K562 (cell line): Measurements from ENCODE around the gene SIGLEC11. TPM values are rescaled to one million over a fixed set of nuclear protein-coding genes. Genes with fewer than 3 reads are reported as not detected.

Experiments
- ARID1B ChIP-seq: fragments of 450-650 bp; IDR thresholded peaks from 2 replicates; pipeline ENCODE4 v1.6.1; 2016; ENCODE audit warnings: antibody characterized with exemption, mild to moderate bottlenecking, inconsistent platforms
- BDP1 ChIP-seq: IDR thresholded peaks from 3 replicates; pipeline ENCODE4 v1.6.1; 2011; ENCODE audit not compliant: insufficient read length, insufficient read depth
- CEBPG ChIP-seq, 3 experiments: fragments of 200-800 bp in 1 of 3; sonication (Bioruptor generic) in 1 of 3; sonication (generic) in 1 of 3; formaldehyde crosslinking in 1 of 3; IDR thresholded peaks in 2 of 3; conservative IDR thresholded peaks in 1 of 3; 2 replicates each; pipeline versions ENCODE4 v1.6.1 to v1.8.0; 2016 to 2022; ENCODE audit warnings: missing compliant biosample characterization in 2 of 3, missing genetic modification characterization in 2 of 3, mild to moderate bottlenecking in 1 of 3, missing genetic modification reagents in 1 of 3
- COPS2 ChIP-seq: fragments of 450-650 bp; conservative IDR thresholded peaks from 2 replicates; pipeline ENCODE4 v1.6.1; 2016; ENCODE audit warnings: mild to moderate bottlenecking, moderate library complexity
- ELK3 ChIP-seq: fragments of 450-650 bp; formaldehyde crosslinking; IDR thresholded peaks from 2 replicates; pipeline ENCODE4 v1.4.0; 2020; ENCODE audit warnings: mild to moderate bottlenecking
- FOSL1 ChIP-seq: fragments of 200-800 bp; sonication (Bioruptor generic); conservative IDR thresholded peaks from 2 replicates; pipeline ENCODE4 v1.6.1; 2016; ENCODE audit warnings: missing genetic modification characterization, missing compliant biosample characterization
- FOXA3 ChIP-seq, 2 experiments: fragments of 450-650 bp in 1 of 2; sonication (generic) in 1 of 2; formaldehyde crosslinking; IDR thresholded peaks in 1 of 2; conservative IDR thresholded peaks in 1 of 2; 2 replicates each; pipeline versions ENCODE4 v1.4.0 to v1.8.0; 2020 to 2022; ENCODE audit warnings: mild to moderate bottlenecking in 2 of 2, missing genetic modification reagents in 1 of 2
- HDAC1 ChIP-seq, 2 experiments: fragments of 450-650 bp; IDR thresholded peaks; 2 replicates each; pipeline ENCODE4 v1.6.1; 2016 to 2017; ENCODE audit warnings: inconsistent platforms in 1 of 2, mild to moderate bottlenecking in 1 of 2, moderate library complexity in 1 of 2
- HNRNPL ChIP-seq: fragments of 200-400 bp; formaldehyde crosslinking; IDR thresholded peaks from 2 replicates; pipeline ENCODE4 v1.6.1; 2017; ENCODE audit warnings: low read depth, mild to moderate bottlenecking, low read length
- JUN ChIP-seq, 2 experiments: sonication (generic) in 1 of 2; formaldehyde crosslinking in 1 of 2; IDR thresholded peaks; 2 replicates each; pipeline versions ENCODE4 v1.6.1 to v1.8.0; 2012 to 2022; ENCODE audit warnings: borderline replicate concordance in 2 of 2, mild to moderate bottlenecking in 2 of 2, improper control_type of control experiment in 1 of 2, low read depth in 1 of 2, low read length in 1 of 2, missing genetic modification reagents in 1 of 2
- KAT7 ChIP-seq: sonication (generic); formaldehyde crosslinking; IDR thresholded peaks from 2 replicates; pipeline ENCODE4 v1.8.0; 2022; ENCODE audit warnings: missing genetic modification reagents, mild to moderate bottlenecking, borderline replicate concordance
- MAFK ChIP-seq: IDR thresholded peaks from 2 replicates; pipeline ENCODE4 v1.6.1; 2011; ENCODE audit warnings: low read length, improper control_type of control experiment
- NFYB ChIP-seq: IDR thresholded peaks from 2 replicates; pipeline ENCODE4 v1.6.1; 2011; ENCODE audit warnings: mild to moderate bottlenecking, moderate library complexity; ENCODE audit not compliant: insufficient read length; ENCODE audit errors: extremely low read depth
- ZFP1 ChIP-seq: fragments of 450-650 bp; formaldehyde crosslinking; IDR thresholded peaks from 2 replicates; pipeline ENCODE4 v1.4.0; 2020; ENCODE audit warnings: mild to moderate bottlenecking, mixed read lengths
- ZNF184 ChIP-seq: sonication (generic); formaldehyde crosslinking; IDR thresholded peaks from 2 replicates; pipeline ENCODE4 v1.5.0; 2020; ENCODE audit warnings: missing genetic modification reagents
- ZNF232 ChIP-seq: sonication (generic); formaldehyde crosslinking; IDR thresholded peaks from 2 replicates; pipeline ENCODE4 v1.8.0; 2022; ENCODE audit warnings: mild to moderate bottlenecking, missing genetic modification reagents
- ZNF253 ChIP-seq: fragments of 250-450 bp; sonication (Bioruptor Pico); conservative IDR thresholded peaks from 2 replicates; pipeline ENCODE4 v1.6.1; 2021; ENCODE audit warnings: mild to moderate bottlenecking
- ZNF408 ChIP-seq: fragments of 250-450 bp; sonication (Bioruptor Pico); IDR thresholded peaks from 2 replicates; pipeline ENCODE4 v1.4.0; 2020; ENCODE audit warnings: low read depth, mild to moderate bottlenecking, moderate library complexity
- ZNF507 ChIP-seq: conservative IDR thresholded peaks from 2 replicates; pipeline ENCODE4 v1.6.1; 2017; ENCODE audit warnings: missing genetic modification characterization, missing compliant biosample characterization
- ZNF707 ChIP-seq: fragments of 250-450 bp; sonication (Bioruptor Pico); conservative IDR thresholded peaks from 2 replicates; pipeline ENCODE4 v1.8.0; 2022; ENCODE audit warnings: inconsistent platforms, mild to moderate bottlenecking, moderate library complexity
- polyA plus RNA-seq, 8 experiments: library from polyadenylated mRNA; depleted of rRNA in 4 of 8; stranded (reverse) in 5 of 8; unstranded in 3 of 8; fragments of >200 nt; fragmentation: Nextera tagmentation in 2 of 8; fragmentation: Illumina TruSeq in 1 of 8; extraction: Ambion mirVana in 2 of 8; extraction: Trizol in 1 of 8; gene quantifications; 2 replicates each; pipeline versions ENCODE4 v1.2.1 to v1.2.3, GENCODE V29; 2011 to 2014; ENCODE audit warnings: inconsistent platforms in 1 of 8, missing spikeins in 1 of 8
- total RNA-seq, 7 experiments: library from RNA; depleted of rRNA in 6 of 7; stranded (reverse); fragments of >200 nt in 6 of 7; fragmentation: Illumina TruSeq in 2 of 7; extraction: Trizol in 2 of 7; gene quantifications; 2 replicates each; pipeline versions ENCODE4 v1.2.1 to v1.2.3, GENCODE V29; 2011 to 2021; ENCODE audit warnings: low replicate concordance in 1 of 7
- TF ChIP-seq, protein P1 (sequence below): fragments of 250-450 bp; sonication (Bioruptor Pico); IDR thresholded peaks from 2 replicates; pipeline ENCODE4 v1.4.0; 2020; ENCODE audit warnings: mild to moderate bottlenecking
- TF ChIP-seq, protein P2 (sequence below): sonication (generic); formaldehyde crosslinking; IDR thresholded peaks from 2 replicates; pipeline ENCODE4 v1.8.1; 2022; ENCODE audit warnings: missing genetic modification reagents

The SIGLEC11 gene
- total and polyA plus RNA-seq, 9 of the 15 experiments (the other 6 are each of a cell fraction or from before 2014, with no cell fraction given): not detected

- TF ChIP-seq ZNF408 (CRISPR knock-in tag): no peak
- no peak for TF ChIP-seq CEBPG (CRISPR knock-in tag; IDR thresholded peaks at IDR 0.05)
- TF ChIP-seq CEBPG (tag; conservative IDR thresholded peaks at IDR 0.05 in 1 of 2, IDR thresholded peaks at IDR 0.05 in 1 of 2): no peak
- TF ChIP-seq, protein P1, sequence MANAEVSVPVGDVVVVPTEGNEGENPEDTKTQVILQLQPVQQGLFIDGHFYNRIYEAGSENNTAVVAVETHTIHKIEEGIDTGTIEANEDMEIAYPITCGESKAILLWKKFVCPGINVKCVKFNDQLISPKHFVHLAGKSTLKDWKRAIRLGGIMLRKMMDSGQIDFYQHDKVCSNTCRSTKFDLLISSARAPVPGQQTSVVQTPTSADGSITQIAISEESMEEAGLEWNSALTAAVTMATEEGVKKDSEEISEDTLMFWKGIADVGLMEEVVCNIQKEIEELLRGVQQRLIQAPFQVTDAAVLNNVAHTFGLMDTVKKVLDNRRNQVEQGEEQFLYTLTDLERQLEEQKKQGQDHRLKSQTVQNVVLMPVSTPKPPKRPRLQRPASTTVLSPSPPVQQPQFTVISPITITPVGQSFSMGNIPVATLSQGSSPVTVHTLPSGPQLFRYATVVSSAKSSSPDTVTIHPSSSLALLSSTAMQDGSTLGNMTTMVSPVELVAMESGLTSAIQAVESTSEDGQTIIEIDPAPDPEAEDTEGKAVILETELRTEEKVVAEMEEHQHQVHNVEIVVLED (CRISPR knock-in tag): no peak
- no peak for TF ChIP-seq ZNF707
- TF ChIP-seq BDP1: no peak
- no peak for TF ChIP-seq ZNF184 (CRISPR knock-in tag)
- TF ChIP-seq ELK3 (CRISPR knock-in tag): no peak
- TF ChIP-seq ZNF232 (CRISPR knock-in tag): no peak
- TF ChIP-seq COPS2: no peak
- no peak for TF ChIP-seq FOXA3 (CRISPR knock-in tag; conservative IDR thresholded peaks at IDR 0.05 in 1 of 2, IDR thresholded peaks at IDR 0.05 in 1 of 2)
- peak; percentile 68 for TF ChIP-seq ARID1B
- TF ChIP-seq HNRNPL: no peak
- TF ChIP-seq JUN (IDR thresholded peaks at IDR 0.05; ENCODE audit: borderline replicate concordance, low read depth, low read length): peak; percentile 84
- no peak; the same call in 1 of the 2 replicates for TF ChIP-seq JUN (CRISPR knock-in tag; IDR thresholded peaks at IDR 0.05; ENCODE audit: borderline replicate concordance)
- TF ChIP-seq ZNF253 (CRISPR knock-in tag): no peak
- TF ChIP-seq NFYB: no peak
- peak in 1 of 2 experiments; percentile 39; a peak in 1 of 4 replicates for TF ChIP-seq HDAC1 (IDR thresholded peaks at IDR 0.05)
- peak; percentile 99 for TF ChIP-seq FOSL1 (tag)
- no peak for TF ChIP-seq ZFP1 (CRISPR knock-in tag)
- no peak for TF ChIP-seq ZNF507 (tag)
- TF ChIP-seq, protein P2, sequence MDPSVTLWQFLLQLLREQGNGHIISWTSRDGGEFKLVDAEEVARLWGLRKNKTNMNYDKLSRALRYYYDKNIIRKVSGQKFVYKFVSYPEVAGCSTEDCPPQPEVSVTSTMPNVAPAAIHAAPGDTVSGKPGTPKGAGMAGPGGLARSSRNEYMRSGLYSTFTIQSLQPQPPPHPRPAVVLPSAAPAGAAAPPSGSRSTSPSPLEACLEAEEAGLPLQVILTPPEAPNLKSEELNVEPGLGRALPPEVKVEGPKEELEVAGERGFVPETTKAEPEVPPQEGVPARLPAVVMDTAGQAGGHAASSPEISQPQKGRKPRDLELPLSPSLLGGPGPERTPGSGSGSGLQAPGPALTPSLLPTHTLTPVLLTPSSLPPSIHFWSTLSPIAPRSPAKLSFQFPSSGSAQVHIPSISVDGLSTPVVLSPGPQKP (CRISPR knock-in tag): no peak
- TF ChIP-seq MAFK: peak; percentile 44; the same call in 1 of the 2 replicates
- no peak for TF ChIP-seq KAT7 (CRISPR knock-in tag)
Observed at GRCh38 chr19:50003810-50004419, 42.9 kb upstream of the SIGLEC11 start (continued).
